HepG2 (cell line): ENCODE results near the gene MT1A. TPM values are rescaled to one million over a fixed set of nuclear protein-coding genes. Genes with fewer than 3 reads are reported as not detected.

Source experiments
- ATRX ChIP-seq: sonication (generic); formaldehyde crosslinking; IDR thresholded peaks from 2 replicates; pipeline ENCODE4 v1.4.0; 2020; ENCODE audit warnings: missing genetic modification reagents, borderline replicate concordance
- GABPB1 ChIP-seq: IDR thresholded peaks from 2 replicates; pipeline ENCODE4 v1.6.1; 2016; ENCODE audit warnings: mild to moderate bottlenecking, missing genetic modification reagents, moderate library complexity, missing compliant biosample characterization
- MXI1 ChIP-seq: IDR thresholded peaks from 3 replicates; pipeline ENCODE4 v1.6.1; 2012; ENCODE audit warnings: low read depth, low read length, inconsistent platforms, borderline replicate concordance
- NFKBIZ ChIP-seq: IDR thresholded peaks from 2 replicates; pipeline ENCODE4 v1.6.1; 2018; ENCODE audit warnings: missing genetic modification reagents, missing compliant biosample characterization
- NR2F6 ChIP-seq, 2 experiments: IDR thresholded peaks; 2 replicates each; pipeline ENCODE4 v1.6.1; 2016; ENCODE audit warnings: antibody characterized with exemption in 1 of 2, mild to moderate bottlenecking in 1 of 2
- PHF20 ChIP-seq: sonication (generic); formaldehyde crosslinking; IDR thresholded peaks from 2 replicates; pipeline ENCODE4 v1.5.0; 2020; ENCODE audit warnings: mild to moderate bottlenecking, missing genetic modification reagents
- RARA ChIP-seq: IDR thresholded peaks from 2 replicates; pipeline ENCODE4 v1.6.1; 2016; ENCODE audit warnings: missing genetic modification reagents, missing compliant biosample characterization
- ZFX ChIP-seq: sonication (generic); formaldehyde crosslinking; IDR thresholded peaks from 2 replicates; pipeline ENCODE4 v1.4.0; 2020; ENCODE audit warnings: mild to moderate bottlenecking, low read depth, missing genetic modification reagents, moderate library complexity
- ZNF20 ChIP-seq: sonication (generic); formaldehyde crosslinking; IDR thresholded peaks from 2 replicates; pipeline ENCODE4 v1.4.0; 2020; ENCODE audit warnings: mild to moderate bottlenecking, moderate library complexity, missing genetic modification reagents
- ZNF230 ChIP-seq: sonication (generic); formaldehyde crosslinking; IDR thresholded peaks from 2 replicates; pipeline ENCODE4 v1.4.0; 2020; ENCODE audit warnings: mild to moderate bottlenecking, missing genetic modification reagents
- ZNF234 ChIP-seq: sonication (generic); formaldehyde crosslinking; conservative IDR thresholded peaks from 2 replicates; pipeline ENCODE4 v1.5.1; 2020; ENCODE audit warnings: mild to moderate bottlenecking, missing genetic modification reagents
- ZNF367 ChIP-seq: sonication (generic); formaldehyde crosslinking; IDR thresholded peaks from 2 replicates; pipeline ENCODE4 v1.4.0; 2020; ENCODE audit warnings: missing genetic modification reagents, borderline replicate concordance
- ZNF550 ChIP-seq: sonication (generic); formaldehyde crosslinking; IDR thresholded peaks from 2 replicates; pipeline ENCODE4 v1.4.0; 2020; ENCODE audit warnings: mild to moderate bottlenecking, missing genetic modification reagents, borderline replicate concordance
- ZNF558 ChIP-seq: sonication (generic); formaldehyde crosslinking; IDR thresholded peaks from 2 replicates; pipeline ENCODE4 v1.9.0; 2022; ENCODE audit warnings: mild to moderate bottlenecking, missing genetic modification reagents, borderline replicate concordance
- ZNF775 ChIP-seq: sonication (generic); formaldehyde crosslinking; IDR thresholded peaks from 2 replicates; pipeline ENCODE4 v1.4.0; 2020; ENCODE audit warnings: missing genetic modification reagents, mild to moderate bottlenecking, moderate library complexity, borderline replicate concordance
- polyA plus RNA-seq, 8 experiments: library from polyadenylated mRNA; depleted of rRNA in 3 of 8; stranded (reverse) in 7 of 8; unstranded in 1 of 8; fragments of >200 nt; fragmentation: Illumina TruSeq in 4 of 8; extraction: Trizol in 4 of 8; gene quantifications; 2 replicates each; pipeline versions ENCODE4 v1.2.1 to v1.2.3, GENCODE V29; 2011 to 2016; ENCODE audit warnings: low read depth in 4 of 8, missing spikeins in 1 of 8, mixed read lengths in 1 of 8; ENCODE audit not compliant: insufficient read depth in 1 of 8
- total RNA-seq, 5 experiments: library from RNA; depleted of rRNA; stranded (reverse); fragments of >200 nt; fragmentation: Illumina TruSeq; extraction: Trizol; gene quantifications; 2 replicates each; pipeline ENCODE4 v1.2.3, GENCODE V29; 2016; ENCODE audit warnings: low read depth in 1 of 5
- TF ChIP-seq, protein P1 (sequence below): sonication (generic); formaldehyde crosslinking; IDR thresholded peaks from 2 replicates; pipeline ENCODE4 v1.8.1; 2022; ENCODE audit warnings: low read depth, mild to moderate bottlenecking, missing genetic modification reagents
- TF ChIP-seq, protein P2 (sequence below): sonication (generic); formaldehyde crosslinking; IDR thresholded peaks from 2 replicates; pipeline ENCODE4 v1.8.0; 2022; ENCODE audit warnings: mild to moderate bottlenecking, missing genetic modification reagents, moderate library complexity
- TF ChIP-seq, protein P3 (sequence below): sonication (generic); formaldehyde crosslinking; IDR thresholded peaks from 2 replicates; pipeline ENCODE4 v1.4.0; 2020; ENCODE audit warnings: missing genetic modification reagents
- TF ChIP-seq, protein P4 (sequence below): sonication (generic); formaldehyde crosslinking; conservative IDR thresholded peaks from 2 replicates; pipeline ENCODE4 v1.4.0; 2020; ENCODE audit warnings: missing genetic modification reagents
- TF ChIP-seq, protein P5 (sequence below): sonication (generic); formaldehyde crosslinking; IDR thresholded peaks from 2 replicates; pipeline ENCODE4 v1.5.0; 2020; ENCODE audit warnings: missing genetic modification reagents
- TF ChIP-seq, protein P6 (sequence below): IDR thresholded peaks from 2 replicates; pipeline ENCODE4 v1.6.1; 2016; ENCODE audit warnings: missing genetic modification reagents, missing compliant biosample characterization

Gene MT1A
- total and polyA plus RNA-seq, 2 of the 13 experiments (the other 11 are each of a cell fraction or from before 2014, with no cell fraction given), result 8.3 to 10.4 TPM

DNA sequence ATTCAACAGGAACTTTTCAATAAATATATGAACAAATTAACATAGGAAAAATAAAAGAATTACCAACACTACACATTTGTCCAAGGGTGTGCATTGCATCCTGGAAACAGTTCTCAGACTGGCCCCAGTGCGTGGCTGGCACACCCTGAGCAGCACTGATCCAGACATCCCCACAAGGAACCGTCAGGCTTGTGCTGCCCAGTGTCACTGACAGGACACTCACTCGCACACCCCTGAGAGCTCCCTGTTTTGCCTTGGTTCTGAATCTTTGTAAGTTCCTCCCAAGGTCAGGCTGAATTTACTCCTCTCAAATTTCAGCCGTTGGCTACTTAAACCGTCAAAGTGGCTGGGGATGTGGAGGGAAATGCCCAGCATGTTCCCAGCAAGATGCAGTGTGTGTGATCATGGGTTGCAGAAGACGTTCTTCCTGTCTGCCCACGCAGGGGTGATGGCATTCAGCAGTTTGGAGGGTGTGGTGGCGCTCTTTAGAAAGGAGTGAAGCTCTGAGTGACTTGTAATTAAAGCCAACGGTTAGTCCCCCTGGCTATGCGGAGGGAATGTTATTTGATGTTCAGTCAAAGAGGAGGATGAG lies 28.4 kb upstream of the MT1A start (continued):
- no peak for TF ChIP-seq ATRX (CRISPR knock-in tag)
- TF ChIP-seq PHF20, result no peak
- no peak for TF ChIP-seq ZNF558 (CRISPR knock-in tag)
- TF ChIP-seq ZNF550 (CRISPR knock-in tag), result no peak
- TF ChIP-seq, protein P1, sequence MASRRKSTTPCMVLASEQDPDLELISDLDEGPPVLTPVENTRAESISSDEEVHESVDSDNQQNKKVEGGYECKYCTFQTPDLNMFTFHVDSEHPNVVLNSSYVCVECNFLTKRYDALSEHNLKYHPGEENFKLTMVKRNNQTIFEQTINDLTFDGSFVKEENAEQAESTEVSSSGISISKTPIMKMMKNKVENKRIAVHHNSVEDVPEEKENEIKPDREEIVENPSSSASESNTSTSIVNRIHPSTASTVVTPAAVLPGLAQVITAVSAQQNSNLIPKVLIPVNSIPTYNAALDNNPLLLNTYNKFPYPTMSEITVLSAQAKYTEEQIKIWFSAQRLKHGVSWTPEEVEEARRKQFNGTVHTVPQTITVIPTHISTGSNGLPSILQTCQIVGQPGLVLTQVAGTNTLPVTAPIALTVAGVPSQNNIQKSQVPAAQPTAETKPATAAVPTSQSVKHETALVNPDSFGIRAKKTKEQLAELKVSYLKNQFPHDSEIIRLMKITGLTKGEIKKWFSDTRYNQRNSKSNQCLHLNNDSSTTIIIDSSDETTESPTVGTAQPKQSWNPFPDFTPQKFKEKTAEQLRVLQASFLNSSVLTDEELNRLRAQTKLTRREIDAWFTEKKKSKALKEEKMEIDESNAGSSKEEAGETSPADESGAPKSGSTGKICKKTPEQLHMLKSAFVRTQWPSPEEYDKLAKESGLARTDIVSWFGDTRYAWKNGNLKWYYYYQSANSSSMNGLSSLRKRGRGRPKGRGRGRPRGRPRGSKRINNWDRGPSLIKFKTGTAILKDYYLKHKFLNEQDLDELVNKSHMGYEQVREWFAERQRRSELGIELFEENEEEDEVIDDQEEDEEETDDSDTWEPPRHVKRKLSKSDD (CRISPR knock-in tag), result no peak
- no peak for TF ChIP-seq ZNF775 (CRISPR knock-in tag)
- TF ChIP-seq ZNF234 (CRISPR knock-in tag), result no peak
- peak; percentile 38; the same call in 1 of the 2 replicates for TF ChIP-seq ZNF230 (CRISPR knock-in tag)
- TF ChIP-seq, protein P2, sequence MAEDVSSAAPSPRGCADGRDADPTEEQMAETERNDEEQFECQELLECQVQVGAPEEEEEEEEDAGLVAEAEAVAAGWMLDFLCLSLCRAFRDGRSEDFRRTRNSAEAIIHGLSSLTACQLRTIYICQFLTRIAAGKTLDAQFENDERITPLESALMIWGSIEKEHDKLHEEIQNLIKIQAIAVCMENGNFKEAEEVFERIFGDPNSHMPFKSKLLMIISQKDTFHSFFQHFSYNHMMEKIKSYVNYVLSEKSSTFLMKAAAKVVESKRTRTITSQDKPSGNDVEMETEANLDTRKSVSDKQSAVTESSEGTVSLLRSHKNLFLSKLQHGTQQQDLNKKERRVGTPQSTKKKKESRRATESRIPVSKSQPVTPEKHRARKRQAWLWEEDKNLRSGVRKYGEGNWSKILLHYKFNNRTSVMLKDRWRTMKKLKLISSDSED (CRISPR knock-in tag), result no peak
- TF ChIP-seq, protein P3, sequence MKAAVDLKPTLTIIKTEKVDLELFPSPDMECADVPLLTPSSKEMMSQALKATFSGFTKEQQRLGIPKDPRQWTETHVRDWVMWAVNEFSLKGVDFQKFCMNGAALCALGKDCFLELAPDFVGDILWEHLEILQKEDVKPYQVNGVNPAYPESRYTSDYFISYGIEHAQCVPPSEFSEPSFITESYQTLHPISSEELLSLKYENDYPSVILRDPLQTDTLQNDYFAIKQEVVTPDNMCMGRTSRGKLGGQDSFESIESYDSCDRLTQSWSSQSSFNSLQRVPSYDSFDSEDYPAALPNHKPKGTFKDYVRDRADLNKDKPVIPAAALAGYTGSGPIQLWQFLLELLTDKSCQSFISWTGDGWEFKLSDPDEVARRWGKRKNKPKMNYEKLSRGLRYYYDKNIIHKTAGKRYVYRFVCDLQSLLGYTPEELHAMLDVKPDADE (CRISPR knock-in tag), result no peak
- TF ChIP-seq, protein P4, sequence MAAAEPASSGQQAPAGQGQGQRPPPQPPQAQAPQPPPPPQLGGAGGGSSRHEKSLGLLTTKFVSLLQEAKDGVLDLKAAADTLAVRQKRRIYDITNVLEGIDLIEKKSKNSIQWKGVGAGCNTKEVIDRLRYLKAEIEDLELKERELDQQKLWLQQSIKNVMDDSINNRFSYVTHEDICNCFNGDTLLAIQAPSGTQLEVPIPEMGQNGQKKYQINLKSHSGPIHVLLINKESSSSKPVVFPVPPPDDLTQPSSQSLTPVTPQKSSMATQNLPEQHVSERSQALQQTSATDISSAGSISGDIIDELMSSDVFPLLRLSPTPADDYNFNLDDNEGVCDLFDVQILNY (CRISPR knock-in tag), result no peak
- TF ChIP-seq NR2F6 (IDR thresholded peaks at IDR 0.05), result no peak
- no peak for TF ChIP-seq NR2F6 (CRISPR knock-in tag; IDR thresholded peaks at IDR 0.05)
- TF ChIP-seq ZFX (CRISPR knock-in tag), result no peak; the same call in 1 of the 2 replicates
- TF ChIP-seq, protein P5, sequence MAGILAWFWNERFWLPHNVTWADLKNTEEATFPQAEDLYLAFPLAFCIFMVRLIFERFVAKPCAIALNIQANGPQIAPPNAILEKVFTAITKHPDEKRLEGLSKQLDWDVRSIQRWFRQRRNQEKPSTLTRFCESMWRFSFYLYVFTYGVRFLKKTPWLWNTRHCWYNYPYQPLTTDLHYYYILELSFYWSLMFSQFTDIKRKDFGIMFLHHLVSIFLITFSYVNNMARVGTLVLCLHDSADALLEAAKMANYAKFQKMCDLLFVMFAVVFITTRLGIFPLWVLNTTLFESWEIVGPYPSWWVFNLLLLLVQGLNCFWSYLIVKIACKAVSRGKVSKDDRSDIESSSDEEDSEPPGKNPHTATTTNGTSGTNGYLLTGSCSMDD, result no peak
- peak; percentile 11; the same call in 1 of the 3 replicates for TF ChIP-seq MXI1
- TF ChIP-seq, protein P6, sequence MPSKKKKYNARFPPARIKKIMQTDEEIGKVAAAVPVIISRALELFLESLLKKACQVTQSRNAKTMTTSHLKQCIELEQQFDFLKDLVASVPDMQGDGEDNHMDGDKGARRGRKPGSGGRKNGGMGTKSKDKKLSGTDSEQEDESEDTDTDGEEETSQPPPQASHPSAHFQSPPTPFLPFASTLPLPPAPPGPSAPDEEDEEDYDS (CRISPR knock-in tag), result no peak
- TF ChIP-seq ZNF20 (CRISPR knock-in tag), result no peak
- TF ChIP-seq ZNF367 (CRISPR knock-in tag), result no peak
- TF ChIP-seq RARA, result no peak
- TF ChIP-seq NFKBIZ (CRISPR knock-in tag), result no peak; the same call in 1 of the 2 replicates
- TF ChIP-seq GABPB1 (CRISPR knock-in tag), result no peak; the same call in 1 of the 2 replicates
